ENCODE data around the gene MCRIP1.

DNA sequence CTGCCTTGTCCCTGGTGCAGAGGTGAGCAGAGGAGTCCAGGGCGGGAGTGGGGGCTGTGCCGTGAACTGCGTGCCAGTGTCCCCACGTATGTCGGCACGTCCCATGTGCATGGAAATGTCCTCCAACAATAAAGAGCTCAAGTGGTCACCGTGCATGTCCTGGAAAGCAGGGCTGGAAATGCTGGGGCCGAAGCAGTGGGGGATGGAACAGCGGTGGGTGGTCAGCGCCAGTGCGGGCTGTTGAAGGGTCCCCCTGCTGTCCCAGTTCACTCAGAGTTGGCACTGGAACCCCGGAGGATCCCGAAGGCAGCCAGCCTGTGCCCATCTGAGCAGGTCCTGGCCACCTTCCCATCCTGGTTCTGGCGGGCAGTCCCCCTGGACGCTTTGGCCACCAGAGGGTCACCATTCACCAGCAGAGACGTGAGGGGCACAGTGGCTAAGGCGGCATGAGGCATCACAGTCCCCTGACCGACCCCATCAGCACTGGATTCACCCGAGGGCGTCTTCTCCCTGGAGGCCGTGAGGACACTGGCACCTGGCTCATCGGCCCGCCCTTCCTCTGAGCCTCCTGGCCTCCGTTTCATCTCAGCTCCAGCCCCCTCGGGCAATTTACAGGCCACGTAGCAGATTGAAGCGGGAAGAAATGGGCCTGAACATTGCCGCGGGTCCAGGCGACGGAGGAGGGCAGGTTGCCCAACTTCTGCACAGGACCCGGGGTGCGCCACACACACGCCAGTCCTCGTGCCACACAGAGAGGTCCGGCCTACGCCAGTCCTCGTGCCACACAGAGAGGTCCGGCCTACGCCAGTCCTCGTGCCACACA is 19.0 kb downstream of the MCRIP1 start:
- TF ChIP-seq POLR2A (IDR thresholded peaks at IDR 0.05; ENCODE audit: low read depth, low read length): no peak
- TF ChIP-seq TAF1 (IDR thresholded peaks at IDR 0.05; ENCODE audit: borderline replicate concordance, low read depth, low read length): no peak

Measured in GM12892 (cell line).